GM18502 (cell line): ENCODE data around the gene NKAIN2.
"Not testable (repeated sequence)": the region's sequence is repeated elsewhere in the genome, so short reads cannot be mapped to it uniquely, and the experiment has no call there.

ENCODE experiments used
- ATAC-seq: cut with Tn5 transposase; IDR thresholded peaks from one replicate; pipeline ENCODE4 v1.9.1; 2021; ENCODE audit warnings: mild to moderate bottlenecking; ENCODE audit not compliant: unreplicated experiment, poor library complexity

Gene NKAIN2

GRCh38 chr6:124273701-124274100 is 470.0 kb downstream of the NKAIN2 start:
- no peak for ATAC-seq

DNA sequence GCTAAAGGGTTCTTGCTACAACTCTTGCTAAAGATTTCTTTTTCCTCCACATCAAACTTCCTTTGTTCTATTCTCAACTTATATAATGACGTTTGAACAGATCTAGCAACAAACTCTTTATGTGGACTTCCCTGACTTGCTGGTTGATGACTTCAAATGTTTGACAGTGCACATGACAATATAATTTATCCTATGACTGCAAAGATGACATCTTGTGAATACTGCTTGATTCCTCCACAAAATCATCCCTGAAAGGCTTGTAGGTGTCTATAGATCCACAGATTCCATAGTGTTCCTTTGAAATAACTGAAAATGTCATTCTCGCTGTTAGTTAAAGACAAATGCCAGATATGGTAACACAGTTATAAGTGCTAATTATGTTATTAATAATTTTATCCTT is 478.9 kb downstream of the NKAIN2 start:
- no peak for ATAC-seq

GRCh38 chr6:124283486-124283885 is 479.8 kb downstream of the NKAIN2 start:
- ATAC-seq, result no peak

- no peak for ATAC-seq
Observed at GRCh38 chr6:124285146-124285545, 481.5 kb downstream of the NKAIN2 start.

DNA sequence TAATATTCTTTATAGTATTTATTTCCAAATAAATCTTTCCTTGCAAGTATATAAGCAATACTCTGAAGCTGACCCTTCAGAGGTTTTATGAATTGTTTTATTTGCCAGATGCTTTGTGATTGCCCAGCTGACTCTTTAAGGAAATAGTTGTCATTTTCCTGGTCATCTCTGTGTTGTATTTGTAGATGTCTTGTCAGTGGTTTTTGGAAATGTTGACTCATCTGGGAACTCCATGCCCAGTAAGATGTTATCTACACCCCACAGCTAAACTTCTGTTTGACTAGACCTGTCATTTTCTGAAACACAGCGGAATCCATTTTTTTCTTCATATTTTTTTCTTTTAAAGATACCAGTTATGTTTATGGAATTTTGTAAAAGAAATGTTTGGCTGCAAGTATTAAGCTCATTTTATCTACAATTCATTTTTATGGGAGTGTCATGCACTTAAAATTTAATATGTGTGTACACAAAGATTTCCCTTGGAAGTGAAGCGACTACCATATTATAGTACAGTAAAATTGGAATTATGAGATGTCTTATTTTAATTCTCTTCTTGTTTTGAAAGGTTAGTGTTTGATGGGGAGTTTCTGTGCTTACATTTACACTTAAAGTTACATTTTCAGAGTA is 491.0 kb downstream of the NKAIN2 start:
- ATAC-seq, result no peak

DNA sequence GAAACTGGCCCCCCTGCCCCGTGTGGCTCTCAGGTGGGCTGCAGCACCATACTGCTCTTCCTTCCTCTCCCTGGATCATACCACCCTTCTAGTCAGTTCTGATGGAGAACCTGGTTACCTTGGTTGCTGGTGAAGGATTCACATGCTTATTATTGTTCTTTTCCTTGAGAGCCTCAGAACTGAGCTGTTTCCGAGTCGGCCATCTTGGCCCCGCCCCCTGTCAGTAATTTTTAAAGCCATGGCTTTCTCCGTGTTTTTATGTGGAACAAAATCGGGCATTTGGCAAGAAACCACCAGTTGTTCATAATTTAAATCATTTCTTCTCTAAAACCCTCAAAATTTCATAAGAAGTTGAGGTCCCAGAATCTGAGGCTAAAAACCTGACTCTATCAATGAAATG is 493.8 kb downstream of the NKAIN2 start:
- ATAC-seq, result no peak

DNA sequence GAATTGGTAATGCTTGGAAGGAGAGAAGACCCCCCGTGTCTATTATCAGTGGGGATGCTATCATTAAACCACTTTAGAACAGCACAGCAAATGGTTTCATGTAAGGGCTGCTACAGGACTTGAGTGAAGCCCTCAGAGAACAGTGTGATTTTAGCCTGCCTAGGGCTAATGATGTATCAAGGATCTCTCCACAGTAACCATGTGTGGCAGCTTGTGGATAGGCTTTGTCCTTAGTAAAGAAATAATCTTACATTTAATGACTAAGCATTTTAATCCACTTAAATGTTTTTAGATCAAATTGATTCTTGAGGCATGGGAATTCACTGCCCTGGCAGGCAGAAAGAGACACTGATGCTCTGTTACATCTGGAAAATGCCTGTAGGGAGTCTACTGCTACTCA is 495.1 kb downstream of the NKAIN2 start:
- ATAC-seq, result no peak

DNA sequence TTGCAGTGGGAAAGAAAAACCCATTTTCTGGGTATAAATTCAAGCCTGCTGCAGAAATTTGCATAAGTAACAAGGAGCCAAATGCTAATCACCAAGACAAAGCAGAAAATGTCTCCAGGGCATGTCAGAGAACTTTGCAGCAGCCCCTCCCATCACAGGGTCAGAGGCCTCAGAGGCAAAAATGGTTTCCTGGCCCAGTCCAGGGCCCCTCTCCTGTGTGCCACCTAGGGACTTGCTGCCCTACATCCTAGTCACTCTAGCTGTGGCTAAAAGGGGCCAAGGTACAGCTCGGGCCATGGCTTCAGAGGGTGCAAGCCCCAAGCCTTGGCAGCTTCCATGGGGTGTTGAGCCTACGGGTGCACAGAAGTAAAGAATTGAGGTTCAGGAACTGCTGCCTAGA is 497.2 kb downstream of the NKAIN2 start:
- not testable (repeated sequence) for ATAC-seq

DNA sequence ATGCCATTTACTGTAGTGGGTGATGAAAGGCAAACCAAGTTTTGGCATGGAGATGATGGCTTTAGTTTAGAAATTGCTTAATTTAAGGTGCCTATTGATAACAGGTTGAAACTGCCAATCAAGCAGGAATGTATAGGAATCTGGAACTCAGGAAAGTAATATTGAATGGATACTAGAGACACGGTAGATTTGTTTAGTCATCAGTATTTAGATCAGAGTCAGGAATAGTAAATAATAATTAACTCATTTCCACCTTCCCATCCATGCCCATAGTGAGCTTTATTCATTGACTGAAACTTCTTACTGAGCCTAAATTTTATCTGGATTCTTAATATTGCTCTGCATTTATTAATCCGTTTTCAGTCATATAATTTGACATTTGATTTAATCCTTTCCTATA is 500.3 kb downstream of the NKAIN2 start:
- no peak for ATAC-seq

- ATAC-seq, result no peak
Observed at GRCh38 chr6:124310139-124310538, 506.5 kb downstream of the NKAIN2 start.

DNA sequence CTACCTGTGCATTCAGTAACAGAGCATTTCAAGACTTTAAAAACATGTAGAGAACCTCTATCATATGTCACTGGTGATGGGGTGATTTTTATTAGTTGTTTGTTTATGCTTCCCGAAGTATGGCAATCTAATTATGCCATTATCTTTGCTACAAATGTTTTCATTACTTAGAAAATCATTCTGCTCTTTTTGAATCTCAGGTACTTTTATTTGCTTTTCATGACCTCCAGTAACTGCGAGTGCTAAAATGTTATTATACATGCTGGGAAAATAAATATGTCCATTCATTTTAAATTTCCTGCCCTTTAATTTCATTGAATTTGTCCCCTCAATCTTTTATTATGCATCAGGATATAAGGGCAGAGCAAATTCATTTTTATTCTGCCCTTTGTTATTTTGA is 515.7 kb downstream of the NKAIN2 start:
- ATAC-seq, result no peak

GRCh38 chr6:124324237-124324636 is 520.6 kb downstream of the NKAIN2 start:
- no peak for ATAC-seq

DNA sequence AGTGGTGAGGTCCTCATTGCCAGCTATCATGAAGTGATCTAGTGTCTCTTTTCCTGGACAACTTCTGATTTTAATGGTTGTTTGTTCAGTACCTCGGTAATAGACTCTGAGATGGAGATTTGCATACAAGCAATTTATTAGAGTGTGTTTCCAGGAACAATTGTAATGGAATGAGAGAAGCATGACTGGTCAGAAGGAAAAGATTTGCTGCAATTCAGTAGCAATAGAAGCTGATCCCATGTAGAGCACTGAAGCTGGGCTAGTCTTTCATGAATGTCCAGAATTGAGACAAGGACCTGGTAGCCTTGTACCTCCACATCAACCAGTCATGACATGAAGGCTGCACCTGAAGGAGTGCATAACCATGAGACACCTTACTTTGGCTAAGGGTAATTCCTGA is 526.5 kb downstream of the NKAIN2 start:
- no peak for ATAC-seq

- no peak for ATAC-seq
Observed at GRCh38 chr6:124334359-124334758, 530.7 kb downstream of the NKAIN2 start.

- no peak for ATAC-seq
Observed at GRCh38 chr6:124339610-124340334, 536.1 kb downstream of the NKAIN2 start.

DNA sequence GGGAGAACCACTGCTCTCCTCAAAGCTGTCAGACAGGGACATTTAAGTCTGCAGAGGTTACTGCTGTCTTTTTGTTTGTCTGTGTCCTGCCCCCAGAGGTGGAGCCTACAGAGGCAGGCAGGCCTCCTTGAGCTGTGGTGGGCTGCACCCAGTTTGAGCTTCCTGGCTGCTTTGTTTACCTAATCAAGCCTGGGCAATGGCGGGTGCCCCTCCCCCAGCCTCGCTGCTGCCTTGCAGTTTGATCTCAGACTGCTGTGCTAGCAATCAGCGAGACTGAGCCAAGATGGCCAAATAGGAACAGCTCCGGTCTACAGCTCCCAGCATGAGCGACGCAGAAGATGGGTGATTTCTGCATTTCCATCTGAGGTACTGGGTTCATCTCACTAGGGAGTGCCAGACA is 544.7 kb downstream of the NKAIN2 start:
- not testable (repeated sequence) for ATAC-seq

DNA sequence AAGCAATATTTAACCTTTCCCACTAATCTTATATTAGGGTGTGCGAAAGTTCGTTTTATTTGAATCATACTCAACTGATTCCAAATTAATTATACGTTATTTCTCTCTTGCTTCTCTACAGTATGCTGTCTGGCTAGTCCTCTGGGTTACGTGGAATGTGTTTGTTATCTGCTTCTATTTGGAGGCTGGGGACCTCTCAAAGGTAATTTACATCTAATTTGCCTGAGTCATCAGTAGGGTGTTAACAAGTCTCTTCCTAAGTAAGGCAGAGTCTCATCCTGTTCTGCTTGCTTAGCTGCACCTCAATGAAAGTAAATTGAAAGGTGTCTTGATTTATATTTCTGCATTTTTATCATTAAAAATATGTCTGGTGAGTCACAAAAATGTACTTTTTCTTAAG is 551.5 kb downstream of the NKAIN2 start:
- ATAC-seq, result no peak

DNA sequence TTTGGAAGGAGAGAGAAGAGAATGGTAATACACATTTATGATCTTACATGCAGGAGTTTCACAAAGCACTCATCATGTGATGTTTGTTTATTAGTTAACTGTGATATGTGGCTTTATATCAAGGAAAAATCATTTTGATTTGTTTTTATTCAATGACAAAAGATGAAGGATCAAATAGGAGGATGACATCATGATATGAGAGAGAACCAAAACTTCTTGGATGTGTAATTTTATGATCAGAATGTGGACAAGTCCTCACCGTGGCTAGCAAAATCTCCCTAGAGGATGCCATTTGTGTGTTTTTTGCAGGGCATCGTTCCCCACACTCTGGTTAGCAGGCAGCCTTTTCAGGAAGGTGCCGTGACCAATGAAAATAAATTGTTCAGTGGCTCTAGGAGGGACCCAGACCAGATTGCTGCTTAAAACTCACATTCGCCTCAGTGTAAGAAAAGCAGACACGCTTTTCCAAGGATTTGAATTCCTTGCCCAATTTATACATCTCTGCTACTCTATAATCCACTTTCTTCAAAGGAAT is 552.7 kb downstream of the NKAIN2 start:
- no peak for ATAC-seq

- no peak for ATAC-seq
Observed at GRCh38 chr6:124356811-124357210, 553.1 kb downstream of the NKAIN2 start.

- no peak for ATAC-seq
Observed at GRCh38 chr6:124368131-124368530, 564.5 kb downstream of the NKAIN2 start.

DNA sequence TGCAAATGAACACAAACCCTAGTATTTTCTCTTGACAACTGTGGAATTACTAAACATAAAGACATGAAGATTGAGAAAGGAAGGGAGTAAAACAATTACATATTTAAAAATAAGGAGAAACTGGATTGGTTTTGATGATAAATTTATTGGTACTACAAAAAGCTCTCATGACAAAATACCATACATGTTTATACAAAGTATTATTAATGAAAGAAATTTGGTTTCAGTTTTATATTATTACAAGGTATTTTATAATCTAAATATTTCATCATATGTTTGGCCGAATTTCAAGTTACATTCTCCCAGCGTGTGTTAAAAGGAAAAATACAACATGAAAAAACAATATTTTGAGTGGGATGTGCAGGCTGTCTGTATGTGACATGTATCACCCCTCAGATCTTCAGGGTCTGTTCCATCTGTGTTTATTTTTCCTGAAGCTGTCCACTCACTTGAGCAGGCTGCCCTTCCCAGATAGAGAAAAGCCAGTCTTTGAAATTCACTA is 568.4 kb downstream of the NKAIN2 start:
- ATAC-seq, result no peak

GRCh38 chr6:124373386-124373785 is 569.7 kb downstream of the NKAIN2 start:
- no peak for ATAC-seq
